Head of caudate nucleus (tissue), 42 donors: ENCODE results near the gene RB1.
"Not testable (repeated sequence)": the region's sequence is repeated elsewhere in the genome, so short reads cannot be mapped to it uniquely, and the experiment has no call there.

Source experiments
- DNase-seq, 42 donors: peaks; one replicate each; pipeline versions ENCODE4 v3.0.0 to v3.0.0-alpha.2; 2020 to 2021; ENCODE audit warnings: mixed read lengths in 7 of 42
- intact Hi-C: fragments of 100-400 bp; cut with DNase I; formaldehyde crosslinking; loops from one replicate; pipeline ENCODE4 v1.15.0; 2022

The RB1 gene

GRCh38 chr13:48400090-48400694 lies 96.6 kb downstream of the RB1 start:
- DNase-seq, result no peak
- intact Hi-C loops, result no loop called here

- DNase-seq, result no peak
Observed at GRCh38 chr13:48400850-48401291, 97.3 kb downstream of the RB1 start.

GRCh38 chr13:48401480-48401879 lies 97.9 kb downstream of the RB1 start:
- intact Hi-C loops, result no loop called here
- no peak for DNase-seq

More at GRCh38 chr13:48400850-48401291, 97.3 kb downstream of the RB1 start:
- intact Hi-C loops, result no loop called here

GRCh38 chr13:48402325-48402932 lies 98.9 kb downstream of the RB1 start:
- intact Hi-C loops, result no loop called here
- DNase-seq, result no peak

GRCh38 chr13:48403151-48403631 lies 99.6 kb downstream of the RB1 start:
- intact Hi-C loops, result no loop called here
- no peak for DNase-seq

GRCh38 chr13:48403913-48404312 lies 100.4 kb downstream of the RB1 start:
- intact Hi-C loops, result no loop called here
- no peak for DNase-seq

- no peak for DNase-seq
- intact Hi-C loops, result no loop called here
Observed at GRCh38 chr13:48404952-48405351, 101.4 kb downstream of the RB1 start.

GRCh38 chr13:48405875-48406274 lies 102.3 kb downstream of the RB1 start:
- intact Hi-C loops, result no loop called here

GRCh38 chr13:48410199-48410598 lies 106.6 kb downstream of the RB1 start:
- intact Hi-C loops, result no loop called here
- DNase-seq, result no peak

More at GRCh38 chr13:48405875-48406274, 102.3 kb downstream of the RB1 start:
- no peak for DNase-seq

- intact Hi-C loops, result no loop called here
- DNase-seq, result no peak
Observed at GRCh38 chr13:48411147-48411794, 107.7 kb downstream of the RB1 start.

- intact Hi-C loops, result no loop called here
- no peak for DNase-seq
Observed at GRCh38 chr13:48411841-48412531, 108.4 kb downstream of the RB1 start.

GRCh38 chr13:48412881-48413351 lies 109.4 kb downstream of the RB1 start, which contains the start of gene LPAR6:
LPAR6 (minus strand) TSS chr13:48413113; CDS start chr13:48412423, 690 bp downstream.
- peak in 1 of 42 donors; percentile 23 for DNase-seq

GRCh38 chr13:48414501-48414900 lies 111.0 kb downstream of the RB1 start:
- intact Hi-C loops, result no loop called here
- DNase-seq, result no peak

More at GRCh38 chr13:48412881-48413351, 109.4 kb downstream of the RB1 start, which contains the start of gene LPAR6:
- intact Hi-C loops, result no loop called here

- no peak for DNase-seq
- intact Hi-C loops, result no loop called here
Observed at GRCh38 chr13:48415516-48415915, 112.0 kb downstream of the RB1 start.

- intact Hi-C loops, DNase-seq: not testable (repeated sequence)
Observed at GRCh38 chr13:48422003-48422402, 118.5 kb downstream of the RB1 start.

- no peak for DNase-seq
- intact Hi-C loops, result no loop called here
Observed at GRCh38 chr13:48424212-48424611, 120.7 kb downstream of the RB1 start.

- no peak for DNase-seq
- intact Hi-C loops, result no loop called here
Observed at GRCh38 chr13:48426052-48426451, 122.5 kb downstream of the RB1 start.

- DNase-seq, result peak in 8 of 42 donors; percentile 16 to 39 (median 24)
- intact Hi-C loops, result not testable (repeated sequence)
Observed at GRCh38 chr13:48426755-48427298, 123.3 kb downstream of the RB1 start.

- intact Hi-C loops, result no loop called here
Observed at GRCh38 chr13:48429036-48429435, 125.5 kb downstream of the RB1 start.

More at GRCh38 chr13:48429036-48429435, 125.5 kb downstream of the RB1 start:
- DNase-seq, result no peak
